ENCODE measurements around the gene PFKM. TPM values are rescaled to one million over a fixed set of nuclear protein-coding genes. Genes with fewer than 3 reads are reported as not detected.
"Not testable (repeated sequence)": the region's sequence is repeated elsewhere in the genome, so short reads cannot be mapped to it uniquely, and the experiment has no call there.

The PFKM gene
- polyA plus RNA-seq, 3 donors, result 106 to 114 (median 111) TPM

GRCh38 chr12:48155786-48156185 is 36.6 kb downstream of the PFKM start:
- not testable (repeated sequence) for DNase-seq (ENCODE audit: low read depth in 3 of 3, low spot score in 2 of 3)

- DNase-seq (ENCODE audit: low read depth in 3 of 3, low spot score in 2 of 3), result no peak
Observed at GRCh38 chr12:48156652-48157017, 37.5 kb downstream of the PFKM start.

- peak; percentile 96 to 97 (median 97) for DNase-seq (ENCODE audit: low read depth in 3 of 3, low spot score in 2 of 3)
Observed at GRCh38 chr12:48157018-48157888, 38.1 kb downstream of the PFKM start, which contains the start of gene ASB8. Gene ASB8 (minus strand): TSS chr12:48157515. CDS start chr12:48153496, 4,019 bp downstream.

DNA sequence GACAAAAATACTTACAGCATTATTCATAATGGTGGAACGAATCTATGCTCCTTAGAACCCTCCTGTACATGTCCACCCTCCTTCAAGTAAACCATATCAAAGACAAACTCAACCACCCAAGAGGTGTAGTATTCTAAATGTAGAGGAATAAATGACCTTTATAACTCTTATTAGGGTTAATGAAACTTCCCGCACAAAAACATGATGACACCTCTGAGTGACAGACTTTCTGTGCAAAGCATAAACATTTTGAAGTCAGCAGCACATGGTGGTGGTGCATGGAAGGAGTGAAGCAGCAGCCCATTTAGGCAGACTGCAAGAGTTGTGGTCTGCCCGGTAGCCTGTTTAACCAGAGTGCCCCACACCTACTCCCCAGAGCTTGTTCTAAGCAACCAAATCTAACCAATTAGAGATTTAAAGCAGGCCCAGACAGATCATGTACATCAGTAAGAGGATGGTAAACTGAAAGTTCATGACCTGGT is 38.8 kb downstream of the PFKM start:
- no peak for DNase-seq (ENCODE audit: low read depth in 3 of 3, low spot score in 2 of 3)

DNA sequence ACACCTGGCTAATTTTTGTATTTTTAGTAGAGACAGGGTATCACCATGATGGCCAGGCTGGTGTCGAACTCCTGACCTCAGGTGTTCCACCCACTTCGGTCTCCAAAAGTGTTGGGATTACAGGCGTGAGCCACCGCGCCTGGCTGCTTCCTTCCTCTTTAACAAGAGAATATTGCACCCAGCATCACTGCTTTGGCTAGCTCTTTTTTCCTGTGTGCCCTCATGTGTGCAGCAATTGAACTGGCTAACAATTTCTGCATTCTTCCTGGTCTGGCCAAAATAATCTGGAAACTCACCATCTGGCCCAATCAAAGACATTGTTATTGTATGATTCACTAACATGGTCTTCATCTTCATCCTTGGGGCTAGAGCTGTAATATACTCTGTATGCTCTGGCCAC is 40.9 kb downstream of the PFKM start:
- no peak for DNase-seq (ENCODE audit: low read depth in 3 of 3, low spot score in 2 of 3)

DNA sequence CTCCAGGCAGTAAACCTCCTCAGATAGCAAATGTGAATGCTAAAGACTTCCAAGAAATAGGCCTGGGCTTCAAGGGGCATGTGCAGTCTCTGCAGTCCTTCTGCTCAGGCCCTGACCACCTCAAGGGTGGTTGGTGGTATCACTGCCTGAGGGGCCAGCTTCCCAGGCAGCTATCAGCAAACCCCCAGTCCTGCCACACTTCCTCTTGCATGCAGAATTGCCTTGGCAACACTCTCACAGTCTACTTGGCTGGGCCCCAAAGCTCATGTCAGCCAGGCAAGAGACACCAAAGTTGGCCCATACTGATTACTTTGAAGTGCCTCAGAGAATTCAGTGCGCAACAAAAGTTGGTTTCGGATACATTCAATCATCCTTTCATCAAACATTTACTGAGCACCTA is 41.6 kb downstream of the PFKM start:
- no peak for DNase-seq (ENCODE audit: low read depth in 3 of 3, low spot score in 2 of 3)

GRCh38 chr12:48163150-48163747 is 44.1 kb downstream of the PFKM start:
- DNase-seq (ENCODE audit: low read depth in 3 of 3, low spot score in 2 of 3), result no peak

DNA sequence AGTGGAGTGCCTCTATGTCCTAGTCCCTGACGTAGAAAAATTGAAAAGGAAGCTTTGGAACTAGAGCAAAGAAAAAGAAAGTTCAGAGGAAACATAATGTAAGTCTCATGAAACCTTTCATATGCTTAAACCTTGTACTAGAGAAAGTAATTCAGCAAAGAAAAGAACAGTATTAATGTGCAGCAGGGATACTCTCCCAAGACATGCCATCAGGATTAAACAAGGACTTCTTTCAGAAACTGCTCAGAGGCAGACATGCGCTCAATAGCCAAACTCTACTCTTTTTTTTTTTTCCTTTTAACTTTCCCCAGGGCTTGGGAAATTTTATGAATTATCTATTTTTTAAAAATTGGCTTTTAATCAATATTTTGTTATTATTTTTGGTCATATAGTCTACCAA is 45.3 kb downstream of the PFKM start:
- no peak for DNase-seq (ENCODE audit: low read depth in 3 of 3, low spot score in 2 of 3)

DNA sequence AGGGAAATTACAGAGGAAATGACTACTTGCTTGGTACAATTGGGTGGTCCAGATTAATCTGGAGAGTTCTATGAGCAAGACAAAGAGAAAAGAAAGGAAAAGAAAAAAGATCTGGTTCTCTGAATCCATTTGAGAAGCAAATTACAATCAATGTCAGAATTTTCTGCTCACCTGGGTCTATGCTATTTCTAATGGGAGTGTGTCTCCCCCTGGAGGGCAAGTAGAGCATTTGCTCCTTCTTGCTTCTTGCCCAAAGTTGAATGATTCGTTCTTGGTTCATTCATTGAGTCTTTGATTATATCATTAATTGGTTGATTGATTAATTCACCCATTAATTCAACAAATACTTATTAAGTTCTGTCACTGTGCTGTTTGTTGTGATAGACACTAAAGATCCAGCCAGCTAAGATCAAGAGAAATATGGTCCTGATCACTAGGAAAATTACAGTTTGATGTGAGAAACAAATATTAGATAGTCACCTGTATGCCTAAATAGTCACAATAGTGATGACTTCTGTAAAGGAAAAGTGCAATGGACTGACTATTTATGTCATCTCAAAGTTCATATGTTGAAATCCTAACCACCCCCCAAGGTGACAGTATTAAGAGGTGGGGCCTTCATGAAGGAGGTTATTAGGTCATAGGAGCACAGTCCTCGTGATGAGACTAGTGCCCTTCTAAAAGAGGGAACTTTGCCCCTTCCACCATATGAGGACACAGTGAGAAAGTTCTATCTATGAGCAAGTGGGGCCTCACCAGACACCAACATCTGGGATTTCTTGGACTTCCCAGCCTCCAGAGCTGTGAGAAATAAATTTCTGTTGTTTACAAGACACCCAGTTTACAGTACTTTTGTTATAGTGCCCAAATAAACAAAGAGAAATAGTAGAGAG is 46.2 kb downstream of the PFKM start:
- DNase-seq (ENCODE audit: low read depth in 3 of 3, low spot score in 2 of 3), result no peak

- DNase-seq (ENCODE audit: low read depth in 3 of 3, low spot score in 2 of 3), result no peak
Observed at GRCh38 chr12:48169011-48169410, 49.8 kb downstream of the PFKM start.

- no peak for DNase-seq (ENCODE audit: low read depth in 3 of 3, low spot score in 2 of 3)
Observed at GRCh38 chr12:48175613-48176416, 56.7 kb downstream of the PFKM start.

DNA sequence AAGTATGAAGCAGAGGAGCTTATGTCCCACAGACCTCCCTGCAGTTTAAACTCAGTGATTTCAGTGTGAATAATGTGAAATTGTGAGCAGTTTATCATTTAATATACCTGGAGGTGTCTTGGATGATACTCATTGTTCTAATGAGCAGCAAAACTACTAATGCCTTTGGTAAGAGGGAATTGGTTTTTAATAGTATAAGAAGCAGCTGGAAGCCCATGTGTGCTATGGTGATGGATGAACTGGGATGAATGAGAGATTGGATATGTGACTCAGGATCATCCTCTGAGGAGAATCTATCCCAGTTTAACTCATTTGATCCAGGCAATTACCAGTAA is 57.2 kb downstream of the PFKM start:
- DNase-seq (ENCODE audit: low read depth in 3 of 3, low spot score in 2 of 3), result no peak

- no peak for DNase-seq (ENCODE audit: low read depth in 3 of 3, low spot score in 2 of 3)
Observed at GRCh38 chr12:48177982-48178381, 58.8 kb downstream of the PFKM start.

GRCh38 chr12:48179466-48179865 is 60.3 kb downstream of the PFKM start:
- DNase-seq (ENCODE audit: low read depth in 3 of 3, low spot score in 2 of 3), result no peak

DNA sequence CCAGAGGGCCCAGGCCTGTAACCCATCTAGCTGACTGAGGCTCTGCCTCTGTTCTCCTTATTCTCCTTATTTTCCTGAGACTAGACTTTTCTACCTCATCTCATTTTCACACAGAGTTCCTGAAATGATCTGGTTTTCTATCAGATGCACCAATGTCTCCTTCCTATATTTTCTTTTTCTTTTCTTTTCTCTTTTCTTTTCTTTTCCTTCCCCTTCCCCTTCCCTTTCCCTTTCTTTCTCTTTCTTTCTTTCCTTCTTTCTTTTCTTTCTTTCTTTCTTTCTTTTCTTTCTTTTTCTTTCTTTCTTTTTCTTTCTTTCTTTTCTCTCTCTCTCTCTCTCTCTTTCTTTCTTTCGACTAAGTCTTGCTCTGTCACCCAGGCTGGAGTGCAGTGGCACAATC is 61.3 kb downstream of the PFKM start:
- no peak for DNase-seq (ENCODE audit: low read depth in 3 of 3, low spot score in 2 of 3)

DNA sequence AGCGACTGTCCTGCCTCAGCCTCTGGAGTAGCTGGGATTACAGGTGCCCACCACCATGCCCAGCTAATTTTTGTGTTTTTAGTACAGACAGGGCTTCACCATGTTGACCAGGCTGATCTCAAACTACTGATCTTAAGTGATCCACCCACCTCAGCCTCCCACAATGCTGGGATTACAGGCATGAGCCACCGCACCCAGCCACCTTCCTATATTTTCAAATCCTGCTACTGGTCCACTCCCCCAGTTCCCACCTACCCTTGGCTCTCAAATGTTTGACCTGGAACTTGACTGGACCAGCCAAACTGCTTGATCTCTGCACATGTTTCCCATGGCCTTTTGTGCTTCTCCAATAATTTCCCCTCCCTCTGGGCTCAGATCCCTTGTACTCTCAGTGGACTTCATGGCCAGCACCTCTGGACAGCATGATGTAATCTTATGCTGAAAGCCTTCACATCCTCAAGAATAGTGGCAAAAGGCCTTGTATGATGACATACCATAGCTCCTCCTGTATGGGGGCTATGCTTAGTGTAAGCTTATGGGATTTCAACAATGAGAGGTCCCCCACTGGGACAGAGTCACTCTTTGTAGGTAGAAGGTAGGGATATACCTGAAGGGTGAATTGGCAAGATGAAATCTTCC is 61.8 kb downstream of the PFKM start:
- no peak for DNase-seq (ENCODE audit: low read depth in 3 of 3, low spot score in 2 of 3)

GRCh38 chr12:48182631-48183030 is 63.5 kb downstream of the PFKM start:
- no peak for DNase-seq (ENCODE audit: low read depth in 3 of 3, low spot score in 2 of 3)

- no peak for DNase-seq (ENCODE audit: low read depth in 3 of 3, low spot score in 2 of 3)
Observed at GRCh38 chr12:48183091-48183875, 64.1 kb downstream of the PFKM start, which contains the start of gene CCDC184. Gene CCDC184 (plus strand): TSS chr12:48183644. CDS start chr12:48184123, 479 bp downstream.
